NCI-H2196 treated with DMSO at 0.1 percent for 48 hours (cell line): Measurements from ENCODE around the gene SCFD2.

Experiments used
- DNase-seq: peaks from one replicate; lab custom pipeline; 2025; ENCODE audit not compliant: unreplicated experiment; lab: John Stamatoyannopoulos, UW

Gene SCFD2

DNA sequence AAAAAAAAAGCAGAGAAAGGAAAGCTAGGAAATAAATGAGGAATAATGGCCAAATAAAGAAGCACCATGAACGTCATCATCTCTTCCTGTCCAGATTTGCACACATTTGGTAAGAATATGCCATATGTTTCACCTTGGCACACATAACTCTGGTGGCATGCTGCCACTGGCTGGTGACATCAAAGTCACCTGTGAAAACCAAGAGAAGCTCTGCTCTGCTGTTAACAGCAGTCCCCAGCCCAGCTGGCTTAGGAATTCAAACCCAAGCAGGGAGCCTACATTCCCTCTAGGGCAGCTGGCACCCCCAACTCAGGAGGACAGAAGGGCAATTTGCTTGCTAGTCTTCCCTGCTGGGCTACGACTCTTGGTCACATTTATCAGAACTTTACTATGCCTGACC, 426.1 kb downstream of the SCFD2 start:
- no peak for DNase-seq

DNA sequence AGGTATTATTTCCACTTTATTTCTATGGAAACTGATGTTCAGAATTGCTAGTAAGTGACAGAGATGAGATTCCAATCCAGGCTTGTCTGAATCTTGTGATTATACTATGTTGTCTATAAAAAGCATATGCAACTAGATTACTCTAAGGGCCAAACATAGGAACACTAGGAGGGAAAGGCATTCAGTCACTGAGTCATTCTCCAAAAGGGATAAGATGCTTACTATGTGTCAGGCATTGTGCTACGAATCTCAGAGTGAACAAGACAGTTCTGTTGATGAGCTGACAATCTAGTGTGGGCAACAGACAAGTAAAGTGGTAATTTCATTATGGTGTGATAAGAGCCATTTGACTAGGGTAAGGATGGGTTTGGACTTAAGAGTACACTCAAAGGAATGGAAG, 426.5 kb downstream of the SCFD2 start:
- DNase-seq, result no peak

DNA sequence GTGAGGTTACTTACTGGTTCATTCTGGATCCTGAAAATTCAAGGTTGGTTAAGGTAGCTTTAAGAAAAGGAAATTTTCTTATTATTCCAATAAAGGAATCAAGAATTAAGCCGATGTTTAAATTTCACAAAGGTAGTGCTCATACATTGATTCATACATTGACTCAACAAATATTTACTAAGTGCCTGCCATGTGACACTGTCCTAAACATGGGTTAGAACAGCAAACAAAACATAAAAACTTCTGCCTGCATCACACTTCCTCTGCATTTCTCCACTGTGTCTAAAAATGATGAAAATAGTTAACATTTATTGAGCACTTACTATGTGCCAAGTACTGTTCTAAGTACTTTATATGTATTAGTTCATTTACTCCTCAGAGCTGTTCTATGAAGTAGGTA, 428.0 kb downstream of the SCFD2 start:
- DNase-seq, result no peak

DNA sequence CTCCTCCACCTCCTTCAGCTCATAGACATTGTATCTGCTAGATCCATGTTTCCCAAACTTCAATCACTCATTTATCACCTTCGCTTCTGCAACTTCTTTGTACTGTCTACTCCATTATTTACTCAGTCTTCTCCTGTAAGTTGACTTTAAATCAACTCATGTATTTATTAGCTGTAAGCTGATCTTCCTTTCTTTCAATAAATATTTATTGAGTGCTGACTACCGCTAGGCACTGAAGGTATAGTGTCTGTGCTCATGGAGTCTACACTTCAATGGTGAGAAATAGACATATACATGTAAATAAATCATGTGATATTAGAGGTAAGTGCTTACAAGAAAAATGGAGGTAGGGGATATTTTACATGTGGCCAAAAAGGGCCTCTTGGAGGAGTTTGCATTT, 429.1 kb downstream of the SCFD2 start:
- DNase-seq, result no peak

DNA sequence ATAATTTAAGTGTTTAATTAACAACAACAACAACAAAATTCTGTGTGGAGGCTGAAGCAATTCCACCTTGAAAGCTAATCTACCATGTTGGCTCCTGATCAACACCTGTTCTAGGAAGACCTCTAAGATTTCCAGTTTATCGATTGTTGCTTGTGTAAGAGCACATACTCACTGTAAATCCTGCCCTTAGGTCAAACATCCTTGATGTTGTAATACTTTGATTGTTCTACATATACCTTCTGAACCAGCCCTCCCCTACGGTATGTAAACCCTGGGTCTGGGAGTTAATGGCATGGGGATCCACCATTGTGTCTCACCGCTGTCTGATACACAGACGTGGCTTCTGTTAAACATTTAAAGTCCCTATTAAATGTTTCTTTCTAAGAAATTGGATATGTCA, 430.5 kb downstream of the SCFD2 start:
- DNase-seq, result no peak

DNA sequence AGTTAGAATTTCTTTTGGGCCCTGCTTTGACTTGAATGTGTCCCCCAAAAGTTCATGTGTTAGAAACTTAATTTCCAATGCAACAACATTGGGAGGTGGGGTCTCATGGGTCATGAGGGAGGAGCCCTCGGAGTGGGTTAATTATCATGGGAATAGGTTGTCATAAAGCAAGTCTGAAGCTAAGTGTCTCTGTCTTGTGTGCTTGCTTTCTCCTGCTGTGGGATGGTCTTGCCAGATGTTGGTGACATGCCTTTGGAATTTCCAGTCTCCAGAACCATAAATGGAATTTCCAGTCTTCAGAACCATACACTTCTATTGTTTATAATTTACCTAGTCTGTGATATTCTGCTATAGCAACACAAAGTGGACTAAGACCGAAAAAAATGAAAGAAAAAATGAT, 432.1 kb downstream of the SCFD2 start:
- DNase-seq, result no peak

DNA sequence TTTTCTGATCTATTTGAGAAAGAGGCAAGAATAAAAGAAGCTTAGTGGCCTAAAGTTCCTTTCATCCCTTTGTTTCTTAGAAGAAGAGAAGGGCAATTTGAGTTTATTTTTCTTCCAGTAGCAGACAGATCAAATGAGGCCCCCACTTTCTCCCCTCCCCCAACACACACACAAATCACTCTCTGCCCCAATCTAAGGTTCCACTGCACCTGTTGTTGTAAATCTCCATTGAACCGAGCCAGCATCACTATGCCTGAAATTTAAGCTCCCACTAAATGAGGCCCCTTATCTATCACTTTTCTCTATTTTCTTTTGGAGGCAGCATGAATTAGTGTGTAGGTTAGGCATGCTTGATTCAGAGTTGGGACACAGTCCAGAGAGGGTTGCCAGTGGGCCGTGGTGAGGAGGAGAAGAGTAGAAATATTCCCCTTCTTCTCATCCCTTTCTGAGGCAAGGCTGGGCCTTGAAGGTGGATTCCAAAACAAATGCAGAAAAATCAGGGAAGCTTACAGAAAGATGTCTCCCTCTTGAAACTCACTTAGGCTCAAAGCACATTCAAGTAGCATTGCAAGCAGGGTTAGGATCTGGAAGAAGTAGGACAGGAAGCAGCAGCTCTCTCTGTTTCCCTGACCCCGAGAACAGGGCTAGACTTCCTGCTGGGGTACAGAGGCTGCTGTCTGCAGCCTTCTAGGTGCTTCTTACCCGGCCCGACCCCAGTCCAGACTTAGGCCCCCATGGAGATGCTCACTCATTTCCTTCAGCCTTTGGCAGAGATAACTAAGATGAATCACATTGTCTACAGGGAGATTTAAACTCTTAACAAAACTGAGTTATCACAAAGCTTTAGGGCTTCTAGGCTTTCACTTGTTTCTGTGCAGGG, 433.0 kb downstream of the SCFD2 start:
- no peak for DNase-seq

DNA sequence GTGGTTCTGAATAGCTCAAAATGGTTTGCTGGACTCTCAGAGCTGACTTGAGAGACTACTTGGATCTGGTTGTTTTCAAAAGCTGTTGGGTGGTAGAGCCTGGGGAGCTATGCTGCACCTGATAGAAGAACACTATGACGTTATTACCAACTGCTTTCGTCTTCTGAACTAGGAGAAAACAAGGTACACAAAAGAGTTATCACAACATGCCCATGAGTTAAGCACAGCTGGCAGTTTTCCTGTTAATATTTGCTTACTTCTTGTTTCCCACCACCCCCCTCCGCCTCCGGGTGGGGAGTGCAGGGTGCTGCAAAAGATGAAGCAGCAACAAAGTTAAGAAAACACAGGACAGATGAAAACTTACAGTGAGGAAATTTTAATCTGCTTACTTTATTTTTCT, 434.6 kb downstream of the SCFD2 start:
- DNase-seq, result no peak

DNA sequence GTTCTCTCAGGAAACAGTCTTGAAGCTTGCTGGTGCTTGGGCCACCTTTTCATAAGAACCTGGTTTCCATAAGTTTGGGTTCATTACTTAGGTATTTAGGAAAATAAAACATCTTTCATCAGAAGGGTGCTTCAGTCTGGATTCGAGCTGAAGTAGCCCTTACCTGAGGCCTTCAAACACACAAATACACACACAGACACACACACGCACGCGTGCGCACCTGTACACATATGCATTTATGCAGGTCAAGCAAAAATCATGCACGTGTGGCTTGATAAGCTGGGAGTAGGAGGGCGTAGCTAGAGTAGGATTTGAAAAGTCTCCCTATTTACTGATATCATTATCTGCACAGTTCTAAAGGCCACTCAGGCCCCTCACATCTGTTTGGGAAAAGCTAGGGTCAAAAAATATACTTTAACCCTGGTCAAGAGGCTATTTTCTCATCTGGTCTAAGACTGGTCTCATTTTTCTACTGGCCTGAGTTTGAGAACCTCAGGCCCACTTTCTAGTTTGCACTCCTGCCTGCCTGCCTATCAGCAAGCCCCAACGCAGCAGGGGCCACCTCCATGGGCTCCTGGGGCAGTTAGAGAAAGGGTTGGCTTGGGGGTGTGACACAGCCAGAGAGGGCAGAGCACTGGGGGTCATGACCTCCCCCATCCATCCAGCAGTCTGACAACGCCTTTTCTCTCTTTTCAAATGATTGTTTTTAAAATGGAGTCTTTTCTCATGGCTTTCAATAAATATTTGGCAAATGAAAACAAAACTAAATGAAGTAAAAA, 439.5 kb downstream of the SCFD2 start:
- no peak for DNase-seq

DNA sequence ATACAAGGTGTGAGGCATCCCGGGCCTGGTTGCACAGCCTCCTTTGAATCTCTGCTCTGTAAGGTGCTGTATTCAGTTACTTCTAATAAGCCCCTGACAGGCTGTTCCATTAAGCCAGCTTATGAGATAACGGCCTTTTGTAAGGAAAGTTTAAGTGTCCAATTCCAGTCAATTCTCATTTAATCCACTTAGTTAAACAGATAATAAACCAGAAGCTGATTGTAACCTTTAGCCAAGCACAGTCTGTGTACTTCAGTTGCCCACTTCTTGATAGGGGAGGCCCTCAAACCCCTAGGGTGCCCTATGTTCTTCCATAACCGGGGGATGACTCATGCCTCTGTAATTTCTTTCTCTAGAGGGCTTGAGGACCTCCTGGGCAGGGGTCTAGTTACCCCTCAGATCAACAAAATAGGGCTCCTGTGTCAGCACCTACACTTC, 440.3 kb downstream of the SCFD2 start:
- DNase-seq, result no peak

DNA sequence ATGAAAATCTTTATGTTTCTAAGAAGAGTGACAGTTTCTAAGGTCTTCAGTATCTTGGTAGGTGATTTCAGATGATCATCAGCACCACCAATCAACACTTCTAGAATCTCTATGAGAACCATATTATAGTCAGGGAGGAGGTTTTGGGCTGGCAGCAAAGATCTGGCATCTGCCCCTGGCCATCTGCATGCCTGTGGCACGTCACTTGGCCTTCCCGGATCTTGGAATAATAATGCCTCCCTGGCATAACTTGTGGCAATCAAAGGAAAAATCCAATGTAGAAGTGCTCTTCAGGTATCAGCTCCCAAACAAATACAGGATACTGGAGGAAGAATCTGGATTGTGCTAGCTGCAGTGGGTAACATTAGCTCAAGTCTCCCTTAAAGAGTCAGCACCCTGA, 446.4 kb downstream of the SCFD2 start:
- DNase-seq, result no peak

DNA sequence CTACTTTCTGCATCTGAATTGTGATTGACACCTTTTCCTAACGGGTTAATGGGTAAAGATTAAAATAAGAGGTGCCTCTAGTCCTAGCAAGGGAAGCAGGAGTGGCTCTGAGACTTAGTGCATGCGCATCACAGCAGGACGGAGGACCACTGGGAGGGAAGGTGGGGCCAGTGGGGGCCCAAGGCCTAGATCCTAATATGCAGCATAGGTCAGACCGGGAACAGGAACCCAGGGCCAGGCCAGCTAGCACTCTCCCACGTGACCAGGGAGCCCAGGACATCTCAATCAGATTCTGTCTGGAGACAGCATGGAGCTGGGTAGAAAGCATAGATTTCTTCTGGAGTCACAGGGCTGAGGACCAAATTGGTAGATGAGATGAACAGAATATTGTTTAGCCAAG, 448.0 kb downstream of the SCFD2 start:
- no peak for DNase-seq

DNA sequence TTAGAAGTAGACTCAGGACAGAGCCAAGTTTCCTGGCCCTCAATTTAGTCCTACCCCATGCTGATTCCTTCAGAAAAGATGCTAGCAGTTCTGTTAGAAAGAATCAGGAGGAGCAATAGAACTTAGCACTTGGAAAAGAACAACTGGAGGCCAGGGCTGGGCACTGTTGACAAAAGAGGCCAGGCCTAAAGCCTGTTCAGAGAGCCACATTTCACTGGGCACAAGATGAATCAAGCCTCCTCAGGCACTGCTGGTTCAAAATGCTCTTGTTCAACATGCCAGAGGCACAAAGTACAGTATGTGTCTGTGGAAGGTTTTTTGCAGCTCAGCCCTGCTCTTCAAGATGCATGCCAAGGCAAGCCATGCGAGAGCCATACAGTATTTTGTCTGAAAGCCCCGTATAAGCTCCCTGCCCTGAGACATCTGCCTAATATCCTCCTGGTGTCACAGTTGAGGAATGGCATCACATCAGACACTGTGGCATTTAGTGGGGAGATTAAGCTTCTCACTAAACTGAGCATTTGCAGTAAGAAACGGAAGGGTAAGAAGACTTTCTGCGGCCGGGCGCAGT, 450.0 kb downstream of the SCFD2 start:
- no peak for DNase-seq

DNA sequence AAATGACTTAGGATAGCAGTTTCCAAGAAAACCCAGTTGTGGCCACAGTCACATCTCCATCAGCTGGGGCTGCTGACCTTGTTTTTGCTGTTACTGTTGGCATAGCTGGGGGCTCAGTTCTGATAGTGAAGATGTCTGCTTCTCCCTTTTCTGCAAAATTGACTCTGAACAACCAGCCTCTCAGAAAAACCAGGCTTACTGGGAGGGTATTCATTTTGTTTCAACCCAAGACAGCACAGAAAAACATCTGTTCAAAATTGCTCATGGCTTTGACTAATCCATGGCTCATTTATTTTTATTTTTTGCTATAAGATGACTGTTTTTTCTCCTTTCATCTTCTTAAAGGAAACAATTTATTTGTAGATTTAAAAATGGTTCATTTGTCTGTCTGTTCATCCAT, 450.7 kb downstream of the SCFD2 start:
- no peak for DNase-seq

DNA sequence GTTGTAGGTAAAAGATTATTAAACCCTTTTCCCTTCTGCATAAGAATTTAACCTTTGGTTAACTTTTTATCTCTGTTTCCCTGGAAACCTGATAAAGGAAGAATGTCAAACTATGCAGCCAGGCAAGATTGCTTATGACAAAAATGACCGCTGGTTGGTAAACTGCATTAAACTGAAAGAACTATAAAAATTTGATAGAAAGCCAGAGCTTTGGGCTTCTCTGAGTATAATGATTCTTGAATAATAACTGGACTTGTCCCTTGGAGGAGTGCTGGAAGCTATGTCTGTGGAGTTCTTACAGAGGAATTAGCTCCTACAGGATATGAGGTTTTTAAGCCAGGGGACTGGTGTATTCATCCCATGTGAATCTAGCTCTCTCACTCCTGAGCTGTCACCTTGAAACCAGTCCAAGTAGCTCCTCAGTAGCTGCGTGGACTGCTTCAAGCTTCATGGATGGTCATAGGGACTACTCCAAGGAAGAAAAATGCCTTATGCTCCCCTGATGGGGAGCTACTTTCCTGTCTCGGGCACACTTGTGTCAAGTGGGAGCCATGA, 451.7 kb downstream of the SCFD2 start:
- DNase-seq, result no peak

DNA sequence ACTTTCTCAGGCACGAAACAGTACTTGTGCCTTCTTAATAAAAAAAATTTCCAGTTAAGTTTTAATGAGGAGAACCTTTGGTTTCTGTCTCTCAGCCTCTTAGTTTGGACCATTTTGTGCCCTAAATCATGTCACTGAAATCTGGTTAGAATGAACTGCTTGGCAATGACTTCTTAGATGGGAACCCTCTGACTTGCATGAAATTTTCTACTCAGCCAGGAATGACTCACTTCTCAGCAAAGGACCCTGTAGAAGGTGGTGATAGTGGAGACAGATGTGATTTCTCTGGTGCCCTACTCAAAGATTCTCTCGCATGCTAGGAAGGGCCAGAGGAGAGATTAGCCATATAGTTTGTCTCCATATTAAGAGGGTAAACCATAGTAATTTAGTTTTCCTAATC, 453.3 kb downstream of the SCFD2 start:
- DNase-seq, result no peak

DNA sequence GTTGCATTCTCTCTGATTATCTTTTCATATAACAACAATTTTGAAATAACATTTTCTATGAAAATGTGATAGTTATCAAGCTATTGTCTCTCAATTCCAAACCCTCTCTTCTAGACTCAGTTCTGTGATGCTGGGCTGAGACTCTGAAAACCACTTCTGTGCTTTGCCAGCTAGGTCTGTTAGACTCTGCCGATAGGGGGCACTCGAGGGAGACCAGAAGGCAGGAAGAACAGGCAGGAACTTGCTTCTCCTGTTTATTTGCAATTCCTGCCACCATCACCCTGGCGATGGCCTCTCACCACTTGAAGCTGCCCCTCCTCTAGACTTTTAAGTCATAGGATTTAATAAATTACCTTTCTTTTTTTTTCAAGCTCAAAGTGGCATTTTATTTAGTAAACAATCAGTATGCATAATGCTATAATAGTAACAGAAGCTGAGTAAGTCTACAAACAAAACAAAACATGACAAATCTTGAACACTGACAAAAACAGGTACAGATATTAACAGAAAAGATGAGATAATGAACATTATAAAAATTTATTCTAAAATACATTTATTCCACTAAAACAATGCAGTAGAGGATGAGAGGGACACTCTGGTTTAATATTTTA, 454.1 kb downstream of the SCFD2 start:
- no peak for DNase-seq

DNA sequence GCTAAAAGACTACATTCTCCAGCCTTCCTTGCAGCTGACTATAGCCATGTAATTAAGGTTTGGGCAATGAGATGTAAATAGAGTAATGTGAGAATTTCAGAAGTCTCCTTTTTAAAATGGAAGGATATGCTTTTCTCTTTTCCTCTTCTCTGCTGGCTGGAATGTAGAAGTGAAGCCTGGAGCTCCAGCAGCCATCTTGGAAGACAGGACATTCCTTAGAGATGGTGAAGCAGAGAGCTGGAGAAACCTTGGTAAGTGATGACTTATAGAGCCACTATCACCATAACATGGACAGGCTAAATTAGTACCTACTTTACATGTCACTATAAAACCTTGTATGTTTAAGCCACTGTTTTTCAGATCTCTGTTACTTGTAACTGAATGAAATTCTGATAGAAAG, 455.7 kb downstream of the SCFD2 start:
- DNase-seq, result no peak

DNA sequence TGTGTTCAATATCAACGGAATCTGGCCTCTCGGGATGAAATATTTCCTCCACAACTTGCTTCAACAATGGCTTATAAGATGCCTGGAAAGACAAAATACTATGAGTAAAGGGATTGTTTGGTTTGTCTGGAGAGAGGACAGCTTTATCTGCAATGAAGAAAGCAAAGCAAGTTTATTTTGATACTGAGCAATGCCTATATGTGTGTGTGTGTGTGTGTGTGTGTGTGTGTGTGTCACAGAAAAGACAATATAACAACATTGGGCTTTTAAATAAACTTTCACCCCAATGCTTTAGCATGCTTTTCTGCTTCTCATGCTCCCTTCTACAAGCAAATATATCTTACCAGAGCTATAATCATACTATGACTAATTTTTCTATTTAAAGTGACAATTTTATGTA, 458.4 kb downstream of the SCFD2 start:
- no peak for DNase-seq

DNA sequence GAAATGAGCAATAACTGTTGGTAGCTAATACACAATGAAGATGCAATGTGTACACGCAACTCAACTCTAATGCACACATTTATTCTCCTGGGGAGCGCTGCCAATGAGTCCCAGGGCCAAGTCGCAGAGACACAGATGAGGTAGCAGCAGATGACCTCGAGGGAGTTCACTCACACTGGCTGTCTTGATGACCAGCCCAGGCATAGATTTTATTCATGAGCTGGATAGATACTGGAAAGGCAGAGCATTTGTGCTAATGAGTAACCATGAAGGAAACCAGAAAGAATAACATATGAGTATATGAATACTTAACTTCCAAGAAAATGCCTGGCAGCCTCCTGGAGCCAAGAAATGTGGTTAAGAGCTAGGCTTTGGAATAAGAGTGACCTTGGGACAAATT, 461.4 kb downstream of the SCFD2 start:
- DNase-seq, result no peak

DNA sequence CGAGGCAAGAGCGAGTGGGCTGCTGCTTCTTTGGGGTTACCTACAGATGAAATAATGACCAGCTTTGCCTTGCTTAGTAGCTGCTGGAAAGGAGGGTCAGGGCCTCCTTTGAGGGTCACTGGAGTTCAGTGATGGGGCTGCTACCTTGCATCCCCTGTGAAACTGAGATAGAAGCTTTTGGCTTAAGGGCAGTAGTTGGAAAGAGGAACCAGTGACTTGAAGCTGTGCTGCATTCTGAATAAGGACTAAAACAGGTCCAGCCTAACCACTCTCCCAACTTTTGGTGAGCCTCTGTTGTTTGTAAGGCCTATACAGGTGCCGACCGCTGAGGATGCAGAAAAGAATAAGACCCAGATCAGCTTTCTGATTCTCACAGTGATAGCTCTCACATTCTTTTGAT, 462.6 kb downstream of the SCFD2 start:
- no peak for DNase-seq
